ENCODE data around the gene NOVA2.

NOVA2 gene

GRCh38 chr19:45911291-45911690 is 62.4 kb downstream of the NOVA2 start:
- no peaks in the 10 kb centered on the region for H3K4me1 ChIP-seq (ENCODE audit: control insufficient read depth, insufficient read depth, low read length)
- H3K9me3 ChIP-seq (replicated peaks; ENCODE audit: low read length), result no peaks in the 10 kb centered on the region
- no peak overlapping the region for H3K9ac ChIP-seq (ENCODE audit: low read depth, low read length)
- H3K4me2 ChIP-seq (ENCODE audit: low read length), result no peak overlapping the region
- no peaks in the 10 kb centered on the region for H3K36me3 ChIP-seq (ENCODE audit: insufficient read depth, low read length)
- H3K27me3 ChIP-seq (ENCODE audit: control insufficient read depth, insufficient read depth, low read length), result peaks cover 33% of the 10 kb centered on the region
- H3K4me3 ChIP-seq (ENCODE audit: low read length), result no peak overlapping the region

GRCh38 chr19:45908956-45909355 is 64.7 kb downstream of the NOVA2 start:
- H3K27me3 ChIP-seq (ENCODE audit: control insufficient read depth, insufficient read depth, low read length), result peaks cover 26% of the 10 kb centered on the region

GRCh38 chr19:45906221-45906620 is 67.4 kb downstream of the NOVA2 start:
- no peak overlapping the region for H3K4me2 ChIP-seq (ENCODE audit: low read length)
- H3K4me3 ChIP-seq (ENCODE audit: low read length), result no peak overlapping the region
- H3K9ac ChIP-seq (ENCODE audit: low read depth, low read length), result no peak overlapping the region
- peaks cover 10% of the 10 kb centered on the region for H3K27me3 ChIP-seq (ENCODE audit: control insufficient read depth, insufficient read depth, low read length)
- H3K9me3 ChIP-seq (replicated peaks; ENCODE audit: low read length), result no peaks in the 10 kb centered on the region
- no peaks in the 10 kb centered on the region for H3K36me3 ChIP-seq (ENCODE audit: insufficient read depth, low read length)
- H3K4me1 ChIP-seq (ENCODE audit: control insufficient read depth, insufficient read depth, low read length), result peaks cover 8% of the 10 kb centered on the region

More at GRCh38 chr19:45908956-45909355, 64.7 kb downstream of the NOVA2 start:
- Histone ChIP-seq H3K4me3 (ENCODE audit: low read length) (no peak overlapping the region), H3K9me3 (replicated peaks; ENCODE audit: low read length) (no peaks in the 10 kb centered on the region), H3K4me1 (ENCODE audit: control insufficient read depth, insufficient read depth, low read length) (no peaks in the 10 kb centered on the region), H3K9ac (ENCODE audit: low read depth, low read length) (no peak overlapping the region), H3K36me3 (ENCODE audit: insufficient read depth, low read length) (no peaks in the 10 kb centered on the region), H3K4me2 (ENCODE audit: low read length) (no peak overlapping the region)

- Histone ChIP-seq H3K27me3 (ENCODE audit: control insufficient read depth, insufficient read depth, low read length) (peaks cover 2% of the 10 kb centered on the region), H3K4me2 (ENCODE audit: low read length) (no peak overlapping the region), H3K9ac (ENCODE audit: low read depth, low read length) (no peak overlapping the region), H3K4me3 (ENCODE audit: low read length) (no peak overlapping the region), H3K9me3 (replicated peaks; ENCODE audit: low read length) (no peaks in the 10 kb centered on the region), H3K36me3 (ENCODE audit: insufficient read depth, low read length) (peaks cover 1% of the 10 kb centered on the region), H3K4me1 (ENCODE audit: control insufficient read depth, insufficient read depth, low read length) (peaks cover 13% of the 10 kb centered on the region)
These were observed 68.7 kb downstream of the NOVA2 start for GRCh38 chr19:45905011-45905410.

- peak overlapping the region; percentile 96 for H3K4me3 ChIP-seq (ENCODE audit: low read length)
These were observed 70.7 kb downstream of the NOVA2 start for GRCh38 chr19:45902651-45903625.

GRCh38 chr19:45901912-45902650 is 71.6 kb downstream of the NOVA2 start, which contains the start of gene MYPOP:
Gene MYPOP, minus strand, starts transcription at chr19:45902613. Its CDS starts 840 bp downstream, at chr19:45901773.
- Histone ChIP-seq H3K36me3 (ENCODE audit: insufficient read depth, low read length) (peaks cover 9% of the 10 kb centered on the region), H3K4me3 (ENCODE audit: low read length) (peak within 1 kb of the TSS; percentile 96), H3K27me3 (ENCODE audit: control insufficient read depth, insufficient read depth, low read length) (no peaks in the 10 kb centered on the region), H3K9me3 (replicated peaks; ENCODE audit: low read length) (no peaks in the 10 kb centered on the region), H3K4me1 (ENCODE audit: control insufficient read depth, insufficient read depth, low read length) (peaks cover 13% of the 10 kb centered on the region), H3K9ac (ENCODE audit: low read depth, low read length) (peak within 1 kb of the TSS; percentile 89), H3K4me2 (ENCODE audit: low read length) (peak within 1 kb of the TSS; percentile 96)

More at GRCh38 chr19:45902651-45903625, 70.7 kb downstream of the NOVA2 start:
- Histone ChIP-seq H3K36me3 (ENCODE audit: insufficient read depth, low read length) (peaks cover 9% of the 10 kb centered on the region), H3K4me2 (ENCODE audit: low read length) (peak overlapping the region; percentile 96), H3K4me1 (ENCODE audit: control insufficient read depth, insufficient read depth, low read length) (peaks cover 13% of the 10 kb centered on the region), H3K27me3 (ENCODE audit: control insufficient read depth, insufficient read depth, low read length) (no peaks in the 10 kb centered on the region), H3K9me3 (replicated peaks; ENCODE audit: low read length) (no peaks in the 10 kb centered on the region), H3K9ac (ENCODE audit: low read depth, low read length) (peak overlapping the region; percentile 89)

- no peak overlapping the region for H3K9ac ChIP-seq (ENCODE audit: low read depth, low read length)
These were observed 72.2 kb downstream of the NOVA2 start for GRCh38 chr19:45901432-45901911.

GRCh38 chr19:45900738-45901431 is 72.8 kb downstream of the NOVA2 start:
- Histone ChIP-seq H3K27me3 (ENCODE audit: control insufficient read depth, insufficient read depth, low read length) (no peaks in the 10 kb centered on the region), H3K9me3 (replicated peaks; ENCODE audit: low read length) (no peaks in the 10 kb centered on the region), H3K36me3 (ENCODE audit: insufficient read depth, low read length) (peaks cover 9% of the 10 kb centered on the region), H3K9ac (ENCODE audit: low read depth, low read length) (no peak overlapping the region), H3K4me1 (ENCODE audit: control insufficient read depth, insufficient read depth, low read length) (peaks cover 13% of the 10 kb centered on the region), H3K4me3 (ENCODE audit: low read length) (peak overlapping the region; percentile 96), H3K4me2 (ENCODE audit: low read length) (peak overlapping the region; percentile 96)

More at GRCh38 chr19:45901432-45901911, 72.2 kb downstream of the NOVA2 start:
- Histone ChIP-seq H3K4me3 (ENCODE audit: low read length) (peak overlapping the region; percentile 96), H3K4me2 (ENCODE audit: low read length) (peak overlapping the region; percentile 96), H3K4me1 (ENCODE audit: control insufficient read depth, insufficient read depth, low read length) (peaks cover 13% of the 10 kb centered on the region), H3K36me3 (ENCODE audit: insufficient read depth, low read length) (peaks cover 9% of the 10 kb centered on the region), H3K9me3 (replicated peaks; ENCODE audit: low read length) (no peaks in the 10 kb centered on the region), H3K27me3 (ENCODE audit: control insufficient read depth, insufficient read depth, low read length) (no peaks in the 10 kb centered on the region)

GRCh38 chr19:45899919-45900589 is 73.6 kb downstream of the NOVA2 start:
- Histone ChIP-seq H3K4me2 (ENCODE audit: low read length) (no peak overlapping the region), H3K4me1 (ENCODE audit: control insufficient read depth, insufficient read depth, low read length) (peaks cover 13% of the 10 kb centered on the region), H3K9me3 (replicated peaks; ENCODE audit: low read length) (no peaks in the 10 kb centered on the region), H3K36me3 (ENCODE audit: insufficient read depth, low read length) (peaks cover 14% of the 10 kb centered on the region), H3K4me3 (ENCODE audit: low read length) (no peak overlapping the region), H3K27me3 (ENCODE audit: control insufficient read depth, insufficient read depth, low read length) (no peaks in the 10 kb centered on the region), H3K9ac (ENCODE audit: low read depth, low read length) (no peak overlapping the region)

- H3K36me3 ChIP-seq (ENCODE audit: insufficient read depth, low read length), result peaks cover 14% of the 10 kb centered on the region
- no peak overlapping the region for H3K4me2 ChIP-seq (ENCODE audit: low read length)
- H3K27me3 ChIP-seq (ENCODE audit: control insufficient read depth, insufficient read depth, low read length), result no peaks in the 10 kb centered on the region
- H3K9ac ChIP-seq (ENCODE audit: low read depth, low read length), result no peak overlapping the region
- H3K4me3 ChIP-seq (ENCODE audit: low read length), result no peak overlapping the region
- no peaks in the 10 kb centered on the region for H3K9me3 ChIP-seq (replicated peaks; ENCODE audit: low read length)
- H3K4me1 ChIP-seq (ENCODE audit: control insufficient read depth, insufficient read depth, low read length), result peaks cover 13% of the 10 kb centered on the region
These were observed 74.4 kb downstream of the NOVA2 start for GRCh38 chr19:45899253-45899652.
